Measurements from ENCODE around the gene ZNF783. TPM values are rescaled to one million over a fixed set of nuclear protein-coding genes. Genes with fewer than 3 reads are reported as not detected.
"Not testable (repeated sequence)": the region's sequence is repeated elsewhere in the genome, so short reads cannot be mapped to it uniquely, and the experiment has no call there.

ZNF783 gene
- total RNA-seq, 2 experiments from 2014 or later = 22.0 to 23.7 TPM

GRCh38 chr7:149321978-149322541 is 60.1 kb downstream of the ZNF783 start:
- DNase-seq (no peak), ATAC-seq (ENCODE audit: low read depth) (peak; percentile 58)
- Mint-ChIP-seq H3K36me3 (peaks cover 4% of the 10 kb centered on the region), H3K27ac (peak overlapping the region; percentile 63), H3K27me3 (peaks cover 9% of the 10 kb centered on the region), H3K4me1 (peaks cover 15% of the 10 kb centered on the region), H3K9me3 (peaks cover 3% of the 10 kb centered on the region), H3K4me3 (peak overlapping the region; percentile 65)
- POLR2A ChIA-PET = no interaction called here

DNA sequence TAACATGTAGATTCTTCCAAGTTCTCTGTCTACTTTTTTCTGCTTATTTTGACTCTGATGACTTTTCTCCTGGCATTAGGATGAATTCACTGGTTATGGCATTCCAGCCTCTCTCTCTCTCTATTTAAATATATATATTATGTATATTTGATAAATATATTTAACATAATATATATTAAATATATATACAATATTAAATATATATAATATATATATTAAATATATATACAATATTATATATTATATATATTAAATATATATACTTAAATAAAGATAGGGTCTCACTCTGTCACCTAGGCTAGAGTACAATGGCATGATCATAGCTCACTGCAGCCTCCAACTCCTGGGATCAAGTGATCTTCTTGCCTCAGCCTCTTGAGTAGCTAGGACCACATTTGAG is 60.7 kb downstream of the ZNF783 start:
- peaks cover 15% of the 10 kb centered on the region for H3K4me1 Mint-ChIP-seq
- POLR2A ChIA-PET = no interaction called here
- peak overlapping the region; percentile 65 for H3K4me3 Mint-ChIP-seq
- DNase-seq (no peak), ATAC-seq (ENCODE audit: low read depth) (no peak)
- H3K27ac Mint-ChIP-seq = no peak overlapping the region
- peaks cover 3% of the 10 kb centered on the region for H3K9me3 Mint-ChIP-seq
- H3K27me3 Mint-ChIP-seq = peaks cover 3% of the 10 kb centered on the region
- H3K36me3 Mint-ChIP-seq = peaks cover 4% of the 10 kb centered on the region

DNA sequence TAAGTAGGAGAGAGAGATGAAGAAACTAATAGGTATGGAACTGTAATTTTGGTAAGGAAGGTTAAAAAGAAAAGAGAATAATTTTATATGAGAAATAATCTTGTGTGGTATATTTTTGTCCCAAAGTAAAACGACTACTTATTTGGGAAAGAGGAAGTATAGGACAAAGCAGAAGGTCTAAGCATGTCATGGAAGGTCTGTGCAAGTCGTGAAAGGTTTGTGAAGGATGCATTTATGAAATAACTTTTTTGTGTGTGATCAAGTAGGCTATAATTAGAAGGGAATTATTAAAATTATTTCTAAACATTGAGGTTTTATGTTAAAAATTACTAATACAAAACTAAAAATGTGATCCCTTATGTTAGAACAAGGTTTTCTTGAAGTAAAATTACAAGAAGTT is 63.3 kb downstream of the ZNF783 start:
- ATAC-seq (ENCODE audit: low read depth) (no peak), DNase-seq (no peak)
- Mint-ChIP-seq H3K4me3 (no peak overlapping the region), H3K9me3 (peaks cover 3% of the 10 kb centered on the region), H3K27ac (no peak overlapping the region), H3K27me3 (peaks cover 2% of the 10 kb centered on the region), H3K4me1 (peaks cover 14% of the 10 kb centered on the region), H3K36me3 (peaks cover 3% of the 10 kb centered on the region)
- POLR2A ChIA-PET = no interaction called here

DNA sequence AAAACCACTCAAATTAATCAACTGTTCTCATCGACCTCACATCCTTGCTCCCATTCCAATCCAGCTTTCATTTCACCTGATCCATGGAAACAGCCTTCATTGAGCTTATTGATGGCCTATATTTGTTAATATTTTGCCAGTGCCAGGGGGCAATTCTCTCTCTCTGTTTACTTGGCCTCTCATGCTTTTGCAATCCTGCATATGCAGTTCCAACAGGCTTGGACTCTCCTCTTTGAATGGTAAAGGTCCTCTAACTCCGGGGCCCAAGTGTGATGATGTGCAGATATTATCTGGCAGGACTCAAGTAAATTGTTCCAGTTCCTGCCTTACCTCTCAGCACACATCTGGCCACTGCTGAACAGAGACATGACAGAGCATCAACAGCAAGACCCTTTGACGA is 67.3 kb downstream of the ZNF783 start:
- ATAC-seq (ENCODE audit: low read depth) (no peak), DNase-seq (no peak)
- Mint-ChIP-seq H3K9me3 (peaks cover 5% of the 10 kb centered on the region), H3K27me3 (peaks cover 4% of the 10 kb centered on the region), H3K4me3 (no peak overlapping the region), H3K27ac (no peak overlapping the region), H3K36me3 (no peaks in the 10 kb centered on the region), H3K4me1 (no peaks in the 10 kb centered on the region)
- POLR2A ChIA-PET = no interaction called here

GRCh38 chr7:149329766-149330334 is 67.9 kb downstream of the ZNF783 start:
- Mint-ChIP-seq H3K9me3 (peaks cover 6% of the 10 kb centered on the region), H3K36me3 (no peaks in the 10 kb centered on the region), H3K4me1 (no peaks in the 10 kb centered on the region), H3K4me3 (no peak overlapping the region), H3K27me3 (peaks cover 4% of the 10 kb centered on the region), H3K27ac (no peak overlapping the region)
- POLR2A ChIA-PET = no interaction called here
- DNase-seq (no peak), ATAC-seq (ENCODE audit: low read depth) (no peak)

DNA sequence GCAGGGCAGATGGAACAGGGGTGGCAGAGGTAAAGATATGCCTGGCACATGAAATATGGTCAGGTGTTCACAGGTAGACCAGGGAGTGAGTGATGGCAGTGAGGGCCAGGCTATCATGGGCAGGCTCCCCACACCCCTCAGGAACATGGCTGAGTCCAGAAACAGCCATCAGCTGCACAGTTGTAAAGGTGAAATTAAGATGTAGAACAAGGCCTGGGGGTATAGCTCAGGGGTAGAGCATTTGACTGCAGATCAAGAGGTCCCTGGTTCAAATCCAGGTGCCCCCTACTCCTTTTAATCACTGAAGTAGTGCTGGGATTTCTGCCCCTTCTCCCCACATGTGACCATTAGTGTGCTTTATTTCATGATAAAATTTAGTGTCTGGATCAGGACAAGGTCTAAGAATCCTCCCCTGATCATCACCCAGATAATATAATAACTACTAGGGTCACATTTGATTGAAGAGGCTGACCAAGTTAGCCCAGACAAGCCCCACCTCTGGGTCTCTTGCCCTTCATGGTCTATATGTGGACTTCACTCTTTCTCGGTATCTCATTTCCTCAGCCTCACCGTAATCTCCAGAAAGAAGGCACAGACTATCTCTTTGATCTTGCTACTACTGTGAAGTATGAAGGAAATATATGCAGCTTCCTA is 69.0 kb downstream of the ZNF783 start:
- DNase-seq (no peak), ATAC-seq (ENCODE audit: low read depth) (no peak)
- Mint-ChIP-seq H3K27me3 (peaks cover 4% of the 10 kb centered on the region), H3K9me3 (peaks cover 10% of the 10 kb centered on the region), H3K4me1 (no peaks in the 10 kb centered on the region), H3K27ac (no peak overlapping the region), H3K4me3 (no peak overlapping the region), H3K36me3 (no peaks in the 10 kb centered on the region)
- POLR2A ChIA-PET = no interaction called here

DNA sequence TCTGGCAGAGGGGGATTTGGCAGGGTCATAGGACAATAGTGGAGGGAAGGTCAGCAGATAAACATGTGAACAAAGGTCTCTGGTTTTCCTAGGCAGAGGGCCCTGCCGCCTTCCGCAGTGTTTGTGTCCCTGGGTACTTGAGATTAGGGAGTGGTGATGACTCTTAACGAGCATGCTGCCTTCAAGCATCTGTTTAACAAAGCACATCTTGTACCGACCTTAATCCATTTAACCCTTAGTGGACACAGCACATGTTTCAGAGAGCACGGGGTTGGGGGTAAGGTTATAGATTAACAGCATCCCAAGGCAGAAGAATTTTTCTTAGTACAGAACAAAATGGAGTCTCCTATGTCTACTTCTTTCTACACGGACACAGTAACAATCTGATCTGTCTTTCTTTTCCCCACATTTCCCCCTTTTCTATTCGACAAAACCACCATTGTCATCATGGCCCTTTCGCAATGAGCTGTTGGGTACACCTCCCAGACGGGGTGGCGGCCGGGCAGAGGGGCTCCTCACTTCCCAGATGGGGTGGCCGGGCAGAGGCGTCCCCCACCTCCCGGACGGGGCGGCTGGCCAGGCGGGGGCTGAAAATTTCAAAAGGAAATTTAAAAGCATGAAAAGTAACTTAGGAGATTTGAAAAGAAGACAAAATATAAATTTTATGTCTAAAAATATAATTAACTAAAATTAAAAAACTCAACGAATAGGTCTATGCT is 70.8 kb downstream of the ZNF783 start:
- H3K4me3 Mint-ChIP-seq; H3K27me3 Mint-ChIP-seq; DNase-seq; H3K27ac Mint-ChIP-seq; H3K4me1 Mint-ChIP-seq; ATAC-seq (ENCODE audit: low read depth); H3K36me3 Mint-ChIP-seq; H3K9me3 Mint-ChIP-seq: not testable (repeated sequence)
- POLR2A ChIA-PET = interaction anchor here (0.7 kb wide), 1 partner anchor 88 kb away, joined by 4 read pairs; no protein-coding TSS in a partner anchor

DNA sequence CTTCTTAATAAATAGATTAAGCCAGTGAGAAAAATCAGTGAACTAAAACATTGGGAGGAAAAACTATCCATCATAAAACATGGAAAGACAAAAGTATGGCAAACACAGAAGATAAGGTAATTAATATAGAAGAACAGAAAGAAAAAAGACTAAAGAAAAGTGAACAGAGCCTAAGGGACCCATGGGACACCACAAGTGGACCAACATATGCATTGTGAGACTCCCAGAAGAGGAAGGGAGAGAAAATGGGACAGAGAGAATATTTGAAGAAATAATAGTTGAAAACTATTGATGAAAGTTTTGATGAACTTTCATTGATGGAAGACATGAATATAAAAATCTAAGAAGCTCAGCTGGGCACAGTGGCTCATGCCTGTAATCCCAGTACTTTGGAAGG is 71.3 kb downstream of the ZNF783 start:
- Mint-ChIP-seq H3K4me3 (no peak overlapping the region), H3K27ac (no peak overlapping the region), H3K36me3 (no peaks in the 10 kb centered on the region), H3K4me1 (no peaks in the 10 kb centered on the region), H3K27me3 (peaks cover 6% of the 10 kb centered on the region), H3K9me3 (peaks cover 8% of the 10 kb centered on the region)
- DNase-seq (no peak), ATAC-seq (ENCODE audit: low read depth) (no peak)
- POLR2A ChIA-PET = no interaction called here

GRCh38 chr7:149334219-149334618 is 72.2 kb downstream of the ZNF783 start:
- POLR2A ChIA-PET = no interaction called here
- H3K9me3 Mint-ChIP-seq = peaks cover 8% of the 10 kb centered on the region
- no peaks in the 10 kb centered on the region for H3K4me1 Mint-ChIP-seq
- H3K27me3 Mint-ChIP-seq = peaks cover 6% of the 10 kb centered on the region
- no peak overlapping the region for H3K4me3 Mint-ChIP-seq
- H3K36me3 Mint-ChIP-seq = no peaks in the 10 kb centered on the region
- DNase-seq (no peak), ATAC-seq (ENCODE audit: low read depth) (no peak)
- H3K27ac Mint-ChIP-seq = no peak overlapping the region

Other genes with a start within 250 kb of the ZNF783 start
- gene PDIA4, start 233.7 kb upstream of the ZNF783 start, total RNA-seq = 10 to 100 TPM; 56.6 to 56.8 TPM
- 10 to 100 TPM in 1 of 2 experiments, 1 to 10 TPM in 1; 9.5 to 10.3 TPM for gene ZNF786, start 171.5 kb upstream of the ZNF783 start, total RNA-seq
- 1 to 10 TPM; 1.0 to 1.4 TPM for gene ZNF425, start 135.9 kb upstream of the ZNF783 start, total RNA-seq
- gene ZNF398, start 114.7 kb upstream of the ZNF783 start, total RNA-seq = 10 to 100 TPM; 15.0 to 15.6 TPM
- gene ZNF282, start 66.7 kb upstream of the ZNF783 start, total RNA-seq = 10 to 100 TPM; 24.7 to 26.2 TPM
- gene ZNF212, start 22.5 kb upstream of the ZNF783 start, total RNA-seq = 10 to 100 TPM; 14.6 to 15.5 TPM
- gene ZNF777, start 198.9 kb downstream of the ZNF783 start, total RNA-seq = 10 to 100 TPM; 14.1 to 14.9 TPM
- gene ZNF746, start 235.6 kb downstream of the ZNF783 start, total RNA-seq = 10 to 100 TPM; 24.3 to 26.2 TPM